GM19395 (cell line): ENCODE data around the gene ZMAT2.
"Not testable (repeated sequence)": the region's sequence is repeated elsewhere in the genome, so short reads cannot be mapped to it uniquely, and the experiment has no call there.

ENCODE experiments used
- ATAC-seq: cut with Tn5 transposase; IDR thresholded peaks from one replicate; pipeline ENCODE4 v1.9.1; 2021; ENCODE audit warnings: mild to moderate bottlenecking, moderate library complexity; ENCODE audit not compliant: unreplicated experiment

ZMAT2 gene

DNA sequence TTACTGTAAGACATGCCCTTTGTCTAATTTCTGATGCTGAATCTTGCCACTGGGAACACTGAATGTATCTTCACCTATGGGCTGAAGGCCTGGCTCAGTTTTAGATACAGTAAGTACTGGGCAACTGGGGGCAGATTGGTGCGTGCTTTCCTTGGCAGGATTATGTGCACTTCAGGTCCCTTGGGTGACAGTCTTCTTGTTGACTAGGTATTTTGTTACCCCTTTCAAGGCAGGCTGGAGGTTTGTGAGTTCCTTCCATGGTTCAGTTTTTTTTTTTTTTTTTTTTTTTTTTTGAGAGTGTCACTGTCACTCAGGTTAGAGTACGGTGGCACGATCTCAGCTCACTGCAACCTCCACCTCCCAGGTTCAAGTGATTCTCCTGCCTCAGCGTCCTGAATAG is 7.6 kb downstream of the ZMAT2 start:
- no peak for ATAC-seq

- ATAC-seq = not testable (repeated sequence)
These were observed 8.5 kb downstream of the ZMAT2 start for GRCh38 chr5:140708787-140709186.

- peak; percentile 92 for ATAC-seq
These were observed 10.8 kb downstream of the ZMAT2 start for GRCh38 chr5:140710899-140711552.

DNA sequence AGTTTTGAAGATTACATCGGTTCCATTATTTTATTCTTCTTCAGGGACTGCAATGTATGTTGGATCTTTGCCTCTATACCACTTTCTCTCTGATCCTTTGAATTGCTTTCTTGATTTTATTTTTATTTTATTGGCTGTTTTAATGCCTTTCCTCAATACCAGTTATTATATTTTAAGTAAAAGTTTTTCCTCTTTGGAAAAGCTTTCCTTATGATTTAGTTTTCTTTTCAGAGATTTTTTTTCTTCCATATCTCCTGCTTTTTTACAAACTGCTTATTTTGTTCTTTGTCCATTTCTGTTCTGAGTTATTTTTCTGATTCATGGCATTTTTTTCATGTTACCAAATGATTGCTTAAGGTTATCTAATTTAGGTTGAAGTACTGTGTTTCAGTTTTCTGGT is 11.5 kb downstream of the ZMAT2 start:
- ATAC-seq = no peak

GRCh38 chr5:140713562-140714094 is 13.4 kb downstream of the ZMAT2 start:
- no peak for ATAC-seq

DNA sequence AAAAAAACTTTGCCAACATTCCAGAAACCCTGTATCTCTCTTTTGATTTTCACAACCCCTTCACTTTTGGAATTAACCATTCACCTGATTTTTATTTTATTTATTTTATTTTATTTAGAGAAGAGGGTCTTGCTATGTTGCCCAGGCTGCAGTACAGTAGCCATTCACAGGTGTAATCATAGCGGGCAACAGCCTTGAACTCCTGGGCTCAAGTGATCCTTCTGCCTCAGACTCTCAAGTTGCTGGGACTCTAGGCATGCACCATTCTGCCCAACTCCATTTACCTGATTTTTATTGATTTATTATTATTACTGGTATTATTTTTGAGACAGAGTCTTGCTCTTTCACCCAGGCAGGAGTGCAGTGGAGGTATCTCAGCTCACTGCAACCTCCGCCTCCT is 16.0 kb downstream of the ZMAT2 start:
- not testable (repeated sequence) for ATAC-seq

GRCh38 chr5:140718266-140718592 is 18.0 kb downstream of the ZMAT2 start:
- no peak for ATAC-seq

DNA sequence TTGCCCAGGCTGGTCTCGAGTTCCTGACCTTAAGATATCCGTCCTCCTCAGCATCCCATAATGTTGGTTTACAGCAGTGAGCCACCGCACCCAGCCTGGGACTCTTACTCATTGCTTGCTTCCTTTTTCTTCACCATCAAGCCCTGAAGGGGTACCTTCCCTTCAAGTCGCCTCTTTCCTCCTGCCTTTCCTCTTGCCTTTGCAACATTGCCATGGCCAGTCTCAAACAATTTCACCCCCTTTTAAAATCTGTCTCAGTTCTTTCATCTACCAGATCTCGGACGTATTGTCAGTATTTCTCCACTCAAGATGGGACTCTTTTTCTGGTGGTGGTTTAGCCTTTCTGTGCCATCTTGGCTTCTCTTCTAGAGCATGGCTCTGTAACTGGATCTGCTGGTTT is 20.5 kb downstream of the ZMAT2 start:
- ATAC-seq = not testable (repeated sequence)

DNA sequence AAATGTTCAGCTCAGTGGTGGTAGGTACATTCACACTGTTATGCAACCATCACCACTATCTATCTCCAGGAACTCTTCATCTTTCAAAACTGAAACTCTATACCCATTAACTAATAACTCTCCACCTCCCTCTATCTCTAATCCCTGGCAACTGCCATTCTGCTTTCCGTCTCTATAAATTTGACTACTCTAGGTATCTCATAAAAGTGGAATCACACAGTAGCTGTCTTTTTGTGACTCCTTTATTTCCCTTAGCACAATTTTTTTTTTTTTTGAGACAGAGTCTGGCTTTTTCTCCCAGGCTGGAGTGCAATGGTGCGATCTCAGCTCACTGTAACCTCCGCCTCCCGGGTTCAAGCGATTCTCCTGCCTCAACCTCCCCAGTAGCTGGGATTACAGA is 21.1 kb downstream of the ZMAT2 start:
- not testable (repeated sequence) for ATAC-seq

DNA sequence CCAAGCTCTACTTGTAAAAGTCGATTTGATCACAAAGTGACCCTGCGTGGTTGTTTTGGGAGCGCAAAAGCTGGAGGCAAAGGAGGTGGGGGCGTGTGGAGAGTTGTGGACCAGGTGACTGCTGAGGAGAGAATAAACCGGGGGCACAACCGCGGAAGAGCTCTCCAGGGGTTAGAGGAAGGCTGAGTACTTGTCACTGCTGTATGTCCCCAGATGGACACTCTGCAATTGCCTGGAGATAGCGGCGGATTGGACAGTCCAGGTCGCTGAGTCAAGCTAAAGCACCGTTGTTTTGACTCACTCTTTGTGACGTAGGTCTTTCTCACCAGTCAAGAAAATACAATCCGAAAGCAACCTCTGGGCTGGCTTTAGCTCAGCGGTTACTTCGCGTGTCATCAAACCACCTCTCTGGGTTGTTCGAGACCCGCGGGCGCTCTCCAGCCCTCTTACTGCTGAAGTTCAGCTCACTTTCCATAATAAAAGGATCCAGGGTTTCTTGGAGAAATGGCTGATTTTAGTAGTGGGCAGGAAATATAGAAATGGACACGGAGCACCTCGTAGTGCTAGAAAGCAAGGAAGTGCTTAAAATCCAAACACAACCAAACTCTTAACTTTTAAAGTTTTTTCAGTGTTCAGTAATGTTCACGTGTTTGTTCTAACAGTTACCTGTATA is 25.7 kb downstream of the ZMAT2 start:
- ATAC-seq = peak; percentile 97

DNA sequence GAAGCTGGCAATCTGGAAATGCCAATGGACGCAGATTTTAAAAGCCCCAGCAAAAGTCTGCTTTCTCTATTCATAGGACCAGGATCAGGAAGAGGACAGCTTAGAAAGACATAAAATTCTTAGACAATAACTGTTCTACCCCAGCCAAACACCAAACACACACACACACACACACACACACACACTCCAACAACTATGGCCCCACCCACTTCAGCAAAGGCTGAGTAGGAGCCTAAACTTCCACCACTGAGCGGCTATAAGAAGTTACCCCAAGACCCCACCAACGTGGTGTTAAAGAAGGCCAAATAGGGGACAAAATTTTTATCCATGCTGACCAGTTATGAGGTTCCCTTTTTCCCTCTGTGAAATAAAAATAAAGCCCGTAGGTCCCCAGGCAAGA is 32.9 kb downstream of the ZMAT2 start:
- ATAC-seq = no peak

DNA sequence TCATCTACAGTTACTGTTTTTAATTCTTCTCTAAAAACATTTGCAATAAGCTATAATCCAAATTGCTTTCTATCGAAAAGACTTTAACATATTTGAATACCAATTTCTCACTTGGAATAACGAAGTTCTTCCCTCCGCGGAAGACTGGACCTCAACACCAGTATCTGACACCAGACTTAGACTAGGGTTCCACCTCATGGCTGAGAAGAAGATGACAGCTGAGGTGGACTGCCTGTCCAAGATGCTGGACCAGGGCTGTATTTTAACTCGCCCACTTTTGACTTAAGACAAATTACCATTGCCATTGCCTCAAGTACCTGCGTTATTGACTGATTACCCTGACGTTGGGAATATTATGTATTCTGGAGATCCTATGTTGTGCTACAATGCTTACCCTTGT is 34.1 kb downstream of the ZMAT2 start:
- no peak for ATAC-seq

DNA sequence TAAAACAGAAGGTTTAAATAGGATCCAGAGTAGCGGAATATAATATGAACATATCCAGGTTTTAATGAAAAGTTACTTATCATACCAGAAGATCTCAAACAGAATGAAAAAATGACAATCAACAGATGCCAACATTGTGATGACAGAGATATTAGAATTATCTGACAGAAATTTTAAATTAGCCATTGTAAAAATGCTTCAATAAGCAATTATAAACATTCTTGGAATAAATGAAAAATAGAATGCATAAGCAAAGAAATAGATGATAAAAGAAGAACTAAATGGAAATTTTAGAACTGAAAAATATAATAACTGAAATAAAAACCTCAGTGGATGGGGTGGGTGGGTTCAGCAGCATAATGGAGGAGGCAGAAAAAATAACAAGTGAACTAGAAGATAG is 37.2 kb downstream of the ZMAT2 start:
- no peak for ATAC-seq

DNA sequence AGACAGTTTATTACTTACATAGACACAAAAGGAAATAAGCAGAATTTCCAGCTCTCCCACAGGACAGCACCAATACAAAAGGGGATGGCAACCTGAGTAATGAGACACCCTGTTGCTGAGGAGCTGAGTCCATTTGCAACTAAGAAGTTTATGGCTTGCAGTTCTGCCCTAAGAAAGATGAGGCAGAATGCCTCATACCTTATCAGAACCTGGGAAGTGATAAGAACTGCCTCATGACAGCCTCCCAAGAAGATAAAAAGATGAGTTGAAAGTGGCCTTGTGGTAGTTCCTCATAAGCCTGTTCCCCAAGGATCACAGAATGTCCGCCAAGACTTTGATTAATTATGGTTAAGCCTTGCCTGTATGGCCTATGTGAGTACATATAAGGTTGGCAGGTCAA is 41.7 kb downstream of the ZMAT2 start:
- no peak for ATAC-seq

DNA sequence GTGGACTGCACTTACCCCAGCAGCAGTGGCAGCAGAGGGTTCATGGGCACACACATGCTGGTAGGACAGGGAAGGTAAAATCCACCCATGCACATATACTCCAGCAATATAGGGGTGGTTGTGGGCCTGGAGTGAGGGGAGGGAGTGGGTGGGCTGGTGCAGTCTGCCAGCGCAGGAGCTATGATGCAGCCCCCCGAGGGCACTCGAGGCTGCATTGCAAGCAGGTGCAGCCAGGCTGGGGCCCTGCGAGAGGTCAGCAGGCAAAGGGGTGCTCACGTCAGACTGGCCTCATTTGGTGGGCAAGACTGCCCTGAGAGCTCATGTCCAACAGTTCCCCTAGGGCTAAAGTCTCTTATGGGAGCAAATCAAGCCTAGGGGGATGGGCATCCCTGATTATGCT is 53.3 kb downstream of the ZMAT2 start:
- ATAC-seq = no peak
